HG03565 (cell line): Measurements from ENCODE around the gene CDC42EP1.
A peak's percentile ranks its signal among the peaks of the same experiment; 100 is the strongest.
"Not testable (repeated sequence)": the region's sequence is repeated elsewhere in the genome, so short reads cannot be mapped to it uniquely, and the experiment has no call there.

ENCODE experiments used
- ATAC-seq: cut with Tn5 transposase; IDR thresholded peaks from one replicate; pipeline ENCODE4 v1.9.1; 2021; ENCODE audit warnings: mild to moderate bottlenecking, moderate library complexity; ENCODE audit not compliant: unreplicated experiment

Gene CDC42EP1

DNA sequence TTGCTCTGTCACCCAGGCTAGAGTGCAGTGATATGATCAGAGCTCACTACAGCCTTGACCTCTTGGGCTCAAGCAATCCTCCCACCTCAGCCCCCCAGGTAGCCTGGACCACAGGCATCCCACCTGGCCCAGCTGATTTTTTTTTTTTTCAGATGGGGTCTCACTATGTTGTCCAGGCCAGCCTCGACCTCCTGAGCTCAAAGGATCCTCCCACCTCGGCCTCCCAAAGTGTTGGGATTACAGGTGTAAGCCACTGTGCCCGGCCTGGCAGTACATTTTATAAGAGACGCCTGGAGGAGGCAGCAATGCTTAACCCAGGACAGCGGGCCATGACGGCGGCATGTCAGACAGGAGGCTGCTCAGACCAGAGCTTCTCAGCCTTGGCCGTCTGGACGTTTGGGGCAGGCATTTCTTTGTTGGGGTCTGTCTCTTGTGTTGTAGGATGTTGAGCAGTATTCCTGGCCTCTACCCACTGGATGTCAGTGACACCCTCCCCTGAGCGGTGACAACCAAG, 15.3 kb downstream of the CDC42EP1 start:
- no peak for ATAC-seq

DNA sequence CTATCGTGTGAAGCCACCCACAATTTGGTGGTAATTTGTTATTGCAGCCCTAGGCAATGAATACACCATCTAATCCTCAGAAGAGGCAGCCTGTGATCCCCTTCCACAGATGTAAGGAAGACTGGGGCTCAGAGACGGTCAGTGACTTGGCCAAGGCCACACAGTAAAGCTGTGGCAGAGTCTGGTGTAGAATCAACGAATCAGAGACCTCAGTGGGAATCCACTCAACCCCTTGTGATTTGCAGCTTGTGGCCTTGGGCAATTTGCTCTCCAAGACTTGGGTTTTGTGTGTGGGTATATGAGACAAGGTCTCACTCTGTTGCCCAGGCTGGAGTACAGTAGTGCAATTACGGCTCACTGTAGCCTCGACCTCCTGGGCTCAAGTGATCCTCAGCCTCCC, 17.7 kb downstream of the CDC42EP1 start:
- no peak for ATAC-seq

DNA sequence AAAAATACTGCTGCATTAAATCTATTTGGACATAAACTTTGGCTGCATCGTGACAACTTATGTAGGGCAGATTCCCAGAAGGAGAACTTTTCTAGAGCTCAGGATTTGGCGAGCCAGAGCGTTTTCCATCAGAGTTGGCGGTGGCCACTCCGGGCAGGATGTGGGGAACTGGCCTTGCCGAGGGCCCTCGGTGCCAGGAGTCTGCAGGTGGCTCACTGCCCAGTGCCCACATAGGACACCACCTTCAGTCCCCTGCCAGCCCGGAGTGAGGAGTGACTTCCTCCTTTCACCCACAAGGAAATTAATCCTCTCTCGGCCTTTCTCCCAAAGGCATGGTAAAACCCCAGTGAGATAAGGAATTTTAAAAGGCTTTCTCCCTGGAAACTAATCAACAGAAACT, 21.2 kb downstream of the CDC42EP1 start:
- no peak for ATAC-seq

DNA sequence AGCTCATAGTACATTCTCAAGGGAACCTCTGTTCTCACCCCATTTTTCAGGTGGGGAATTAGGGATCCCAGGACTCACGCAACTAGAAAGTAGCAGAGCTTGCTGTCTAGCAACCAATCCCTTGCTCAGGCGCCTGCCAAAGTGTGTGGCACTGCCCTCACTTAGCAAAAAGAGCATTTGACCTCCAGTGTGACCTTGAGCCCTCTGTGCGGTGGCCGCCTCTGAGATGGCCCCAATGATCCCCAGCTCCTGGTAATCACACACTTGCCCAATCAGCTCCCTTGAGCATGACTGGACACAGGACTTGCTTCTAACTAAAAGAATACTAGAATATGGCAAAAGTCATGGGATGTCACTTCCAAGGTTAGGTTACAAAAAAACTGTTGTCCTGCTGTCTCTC, 22.2 kb downstream of the CDC42EP1 start:
- ATAC-seq, result no peak

DNA sequence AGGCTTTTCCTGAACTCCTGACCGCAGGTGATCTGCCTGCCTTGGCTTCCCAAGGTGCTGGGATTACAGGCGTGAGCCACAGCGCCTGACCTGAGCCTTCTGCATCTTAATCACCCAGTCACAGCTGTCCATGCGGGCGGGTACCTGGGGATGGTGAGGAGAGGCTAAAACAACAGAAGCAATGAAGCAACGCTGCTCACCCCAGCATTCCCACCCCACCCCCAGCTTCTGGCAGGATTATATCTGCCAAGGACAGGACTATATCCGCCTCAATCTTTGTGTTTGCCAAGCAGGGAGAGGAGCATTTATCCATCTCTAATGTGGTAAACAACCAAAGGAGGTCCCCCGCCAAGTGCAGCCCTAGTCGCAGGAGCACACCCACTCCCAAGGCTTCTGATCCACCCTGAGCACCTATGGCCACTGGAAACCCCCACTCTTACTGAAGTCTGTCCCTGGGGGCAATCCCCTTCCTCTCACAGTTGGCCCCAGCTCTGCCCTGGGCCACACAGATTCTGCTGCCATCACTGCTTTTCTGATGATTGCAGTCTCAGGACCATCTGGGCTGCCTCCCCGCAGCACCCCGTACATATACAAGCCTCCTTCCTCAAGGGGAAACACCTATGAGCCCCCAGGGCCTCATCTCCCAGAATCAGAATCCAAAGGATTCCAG, 28.4 kb downstream of the CDC42EP1 start:
- ATAC-seq, result no peak

DNA sequence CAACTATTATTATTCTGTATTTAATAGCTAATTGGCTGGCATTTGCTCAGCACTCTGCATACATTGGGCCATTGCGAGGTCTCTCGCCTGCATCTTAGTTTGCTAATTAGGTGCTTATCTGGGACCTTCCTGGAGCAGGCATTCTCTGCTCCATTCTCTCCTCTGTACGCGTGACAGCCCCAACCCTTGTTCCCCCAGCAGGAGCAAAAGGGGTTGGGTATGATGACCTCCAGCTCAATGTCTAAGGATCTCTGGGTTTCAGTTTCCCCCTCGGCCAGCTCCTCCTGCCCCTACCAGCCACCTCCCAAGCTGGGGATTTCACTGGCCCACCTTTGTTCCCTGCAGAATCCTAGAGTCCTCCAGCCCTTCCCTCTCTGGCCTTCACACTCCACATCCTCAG, 29.4 kb downstream of the CDC42EP1 start:
- ATAC-seq, result no peak

DNA sequence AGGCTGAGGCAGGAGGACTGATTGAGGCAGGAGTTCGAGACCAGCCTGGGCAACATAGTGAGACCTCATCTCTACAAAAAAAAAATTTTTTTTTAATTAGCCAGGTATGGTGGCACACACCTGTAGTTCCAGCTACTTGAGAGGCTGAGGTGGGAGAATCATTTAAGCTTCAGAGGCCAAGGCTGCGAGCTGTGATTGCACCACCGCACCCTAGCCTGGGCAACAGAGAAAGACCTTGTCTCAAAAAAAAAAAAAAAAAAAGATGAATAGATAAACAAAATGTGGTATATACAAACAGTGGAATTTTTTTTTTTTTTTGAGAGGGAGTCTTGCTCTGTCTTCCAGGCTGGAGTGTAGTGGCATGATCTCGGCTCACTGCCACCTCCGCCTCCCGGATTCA, 30.8 kb downstream of the CDC42EP1 start:
- not testable (repeated sequence) for ATAC-seq

DNA sequence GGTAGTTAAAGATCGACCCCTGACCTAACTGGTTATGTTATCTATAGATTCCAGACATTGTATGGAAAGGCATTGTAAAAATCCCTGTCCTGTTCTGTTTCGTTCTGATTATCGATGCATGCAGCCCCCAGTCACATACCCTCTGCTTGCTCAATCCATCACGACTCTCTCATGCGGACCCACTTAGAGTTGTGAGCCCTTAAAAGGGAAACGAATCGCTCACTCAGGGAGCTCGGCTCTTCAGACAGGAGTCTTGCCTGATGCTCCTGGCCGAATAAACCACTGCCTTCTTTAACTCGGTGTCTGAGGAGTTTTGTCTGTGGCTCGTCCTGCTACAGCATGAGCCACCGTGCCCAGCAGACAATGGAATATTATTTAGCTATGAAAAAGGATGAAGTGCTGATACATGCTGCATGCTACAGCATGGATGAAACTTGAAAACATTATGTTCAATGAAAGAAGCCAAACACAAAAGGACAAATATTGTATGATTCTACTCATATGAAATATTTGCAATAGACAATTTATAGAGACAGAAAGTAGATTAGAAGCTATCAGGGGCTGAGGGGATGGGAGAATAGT, 31.6 kb downstream of the CDC42EP1 start:
- ATAC-seq, result no peak

DNA sequence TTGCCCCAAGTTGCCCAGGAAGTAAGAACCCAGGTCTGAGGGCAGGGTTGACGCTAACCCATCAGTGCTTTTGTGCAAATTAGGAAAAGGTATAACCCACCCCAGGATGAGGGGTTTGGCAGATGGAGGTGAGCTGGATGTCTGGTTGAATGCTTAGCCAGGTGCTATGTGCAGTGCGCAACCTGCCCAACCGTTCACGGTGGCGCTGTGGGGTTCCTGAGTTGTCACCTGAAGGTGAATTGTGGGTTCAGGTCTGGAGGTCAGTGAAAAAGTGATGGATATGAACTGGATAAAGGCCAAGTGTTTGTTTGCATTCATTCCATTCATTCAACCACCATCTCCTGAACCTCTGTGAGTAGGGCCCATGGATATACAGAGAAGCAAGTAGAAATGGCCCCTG, 34.0 kb downstream of the CDC42EP1 start:
- ATAC-seq, result no peak

DNA sequence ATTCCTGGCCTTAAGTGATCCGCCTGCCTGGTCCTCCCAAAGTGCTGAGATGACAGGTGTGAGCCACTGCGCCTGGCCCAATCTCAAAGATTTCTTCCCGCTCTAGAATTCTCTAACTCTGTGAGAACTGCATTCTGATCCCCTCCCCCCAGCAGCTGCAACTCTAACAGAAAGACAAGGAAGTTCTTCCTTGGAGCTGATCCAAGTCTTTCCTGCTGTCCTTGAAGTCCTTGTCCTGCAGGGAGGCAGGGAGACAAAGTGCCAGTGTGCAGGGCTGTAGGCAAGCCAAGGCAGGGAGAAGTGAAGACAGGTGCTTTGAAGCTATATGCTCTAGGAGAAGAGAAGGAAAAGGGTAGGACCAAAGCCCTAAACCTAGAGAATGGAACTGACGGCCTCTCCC, 38.9 kb downstream of the CDC42EP1 start:
- no peak for ATAC-seq

DNA sequence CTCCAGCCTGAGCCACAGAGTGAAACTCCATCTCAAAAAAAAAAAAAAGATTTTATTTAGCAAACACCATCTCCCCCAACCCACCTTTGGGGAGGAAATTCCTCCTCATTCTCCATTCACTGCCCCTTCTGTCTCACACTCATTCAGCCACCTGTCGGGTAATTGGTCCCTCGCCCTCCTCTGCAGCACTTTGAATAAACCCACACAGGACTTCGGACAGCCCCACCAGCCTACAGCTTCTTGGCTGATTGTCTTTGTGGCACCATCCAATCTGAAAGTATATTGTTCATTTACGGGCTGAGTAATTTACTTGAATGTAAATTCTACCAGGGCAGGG, 40.9 kb downstream of the CDC42EP1 start:
- ATAC-seq, result no peak

DNA sequence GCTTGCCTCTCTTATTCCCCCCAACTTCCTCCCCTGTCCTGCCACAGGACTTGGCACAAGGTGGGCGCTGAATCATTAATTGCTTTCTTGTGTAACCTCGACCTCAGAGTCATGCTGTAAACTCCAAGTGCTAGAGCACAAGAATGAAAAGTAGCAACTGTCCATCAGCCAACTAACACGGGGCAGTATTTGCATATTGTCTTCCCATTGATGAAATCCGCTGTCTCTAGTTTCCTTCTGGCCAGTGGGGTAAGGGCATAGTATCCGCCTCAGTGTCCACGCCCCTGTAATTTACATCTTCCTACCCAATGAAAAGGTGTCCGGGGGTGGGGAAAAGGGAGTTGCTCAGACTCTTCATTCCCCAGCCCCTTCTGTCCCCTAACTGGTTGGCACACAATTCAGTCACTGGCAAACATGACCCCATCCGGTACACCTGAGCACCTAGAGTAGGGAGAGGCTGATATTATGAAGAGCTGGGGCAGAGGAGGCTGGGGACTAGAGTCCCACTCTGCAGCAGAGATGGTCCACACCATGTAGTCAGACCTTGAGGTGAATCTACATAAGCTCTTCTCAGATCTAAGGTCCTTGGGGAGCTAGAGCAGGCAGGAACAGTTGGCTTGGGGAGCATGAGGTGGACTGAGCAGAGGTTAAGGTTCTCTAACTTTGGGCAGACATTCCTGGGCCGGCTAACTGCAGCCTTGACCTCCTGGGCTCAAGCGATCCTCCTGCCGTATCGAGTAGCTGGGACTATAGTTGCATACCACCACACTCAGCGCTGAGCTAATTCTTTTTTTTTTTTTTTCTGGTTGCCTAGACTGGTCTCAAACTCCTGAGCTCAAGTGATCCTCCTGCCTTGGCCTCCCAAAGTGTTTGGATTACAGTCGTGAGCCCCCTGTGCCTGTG, 41.5 kb downstream of the CDC42EP1 start:
- ATAC-seq, result no peak

DNA sequence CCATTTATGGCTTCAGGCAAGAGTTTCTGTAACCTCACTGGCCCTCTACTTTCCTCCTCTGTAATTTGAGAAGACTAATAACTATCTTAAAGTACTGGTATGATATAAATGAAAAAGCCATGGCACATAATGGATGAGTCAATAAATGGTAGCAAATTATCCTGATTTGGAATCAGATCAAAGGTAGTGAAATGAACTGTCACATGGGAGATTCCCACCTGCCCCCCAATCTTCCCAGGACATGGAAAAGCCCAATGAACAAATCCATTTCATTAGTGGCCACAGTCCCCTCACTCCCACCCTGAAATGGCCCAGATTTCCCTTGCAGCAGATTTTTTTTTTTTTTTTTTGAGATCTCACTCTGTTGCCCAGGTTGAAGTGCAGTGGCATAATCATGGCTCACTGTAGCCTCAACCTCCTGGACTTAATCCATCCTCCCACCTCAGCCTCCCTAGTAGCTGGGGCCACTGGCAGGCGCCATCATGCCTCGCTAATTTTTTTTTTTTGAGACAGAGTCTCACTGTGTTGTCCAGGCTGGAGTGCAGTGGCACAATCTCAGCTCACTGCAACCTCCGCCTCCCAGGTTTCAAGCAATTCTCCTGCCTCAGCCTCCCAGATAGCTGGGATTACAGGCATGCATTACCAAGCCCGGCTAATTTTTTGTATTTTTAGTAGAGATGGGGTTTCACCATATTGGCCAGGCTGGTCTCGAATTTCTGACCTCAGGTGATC, 42.4 kb downstream of the CDC42EP1 start:
- ATAC-seq, result not testable (repeated sequence)

DNA sequence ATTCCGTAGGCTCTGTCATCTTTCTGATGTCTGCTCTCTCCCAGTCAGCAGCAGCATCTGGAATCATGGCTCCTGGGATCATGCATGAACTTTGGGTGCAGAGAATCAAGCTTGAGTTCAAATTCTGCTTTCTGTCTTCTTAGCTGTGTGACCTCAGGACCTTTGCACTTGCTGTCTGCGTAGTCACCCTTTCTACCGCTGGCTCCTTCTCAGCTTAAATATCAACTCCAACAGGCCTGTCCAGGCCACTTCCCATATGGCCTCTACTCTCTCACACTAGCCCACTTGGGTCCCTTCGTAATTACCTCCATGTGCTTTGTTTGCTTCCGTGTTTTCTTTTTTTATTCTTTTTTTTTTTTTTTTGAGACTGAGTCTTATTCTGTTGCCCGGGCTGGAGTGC, 43.8 kb downstream of the CDC42EP1 start:
- ATAC-seq, result no peak

DNA sequence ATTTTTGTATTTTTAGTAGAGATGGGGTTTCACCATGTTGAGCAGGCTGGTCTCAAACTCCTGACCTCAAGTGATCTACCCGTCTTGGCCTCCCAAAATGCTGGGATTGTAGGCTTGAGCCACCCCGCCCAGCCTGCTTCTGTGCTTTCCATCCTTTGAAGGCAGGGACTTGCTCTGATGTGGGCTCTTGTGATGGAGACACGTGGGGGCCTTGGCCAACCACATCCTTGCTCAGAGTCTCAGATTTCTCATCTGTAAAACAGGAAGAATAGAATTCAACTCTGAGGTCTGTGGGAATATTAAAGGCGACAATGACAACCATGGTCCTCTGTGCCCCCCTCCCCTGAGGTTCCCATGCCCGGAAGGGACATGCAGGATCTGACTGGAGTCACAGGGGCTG, 44.6 kb downstream of the CDC42EP1 start:
- no peak for ATAC-seq

DNA sequence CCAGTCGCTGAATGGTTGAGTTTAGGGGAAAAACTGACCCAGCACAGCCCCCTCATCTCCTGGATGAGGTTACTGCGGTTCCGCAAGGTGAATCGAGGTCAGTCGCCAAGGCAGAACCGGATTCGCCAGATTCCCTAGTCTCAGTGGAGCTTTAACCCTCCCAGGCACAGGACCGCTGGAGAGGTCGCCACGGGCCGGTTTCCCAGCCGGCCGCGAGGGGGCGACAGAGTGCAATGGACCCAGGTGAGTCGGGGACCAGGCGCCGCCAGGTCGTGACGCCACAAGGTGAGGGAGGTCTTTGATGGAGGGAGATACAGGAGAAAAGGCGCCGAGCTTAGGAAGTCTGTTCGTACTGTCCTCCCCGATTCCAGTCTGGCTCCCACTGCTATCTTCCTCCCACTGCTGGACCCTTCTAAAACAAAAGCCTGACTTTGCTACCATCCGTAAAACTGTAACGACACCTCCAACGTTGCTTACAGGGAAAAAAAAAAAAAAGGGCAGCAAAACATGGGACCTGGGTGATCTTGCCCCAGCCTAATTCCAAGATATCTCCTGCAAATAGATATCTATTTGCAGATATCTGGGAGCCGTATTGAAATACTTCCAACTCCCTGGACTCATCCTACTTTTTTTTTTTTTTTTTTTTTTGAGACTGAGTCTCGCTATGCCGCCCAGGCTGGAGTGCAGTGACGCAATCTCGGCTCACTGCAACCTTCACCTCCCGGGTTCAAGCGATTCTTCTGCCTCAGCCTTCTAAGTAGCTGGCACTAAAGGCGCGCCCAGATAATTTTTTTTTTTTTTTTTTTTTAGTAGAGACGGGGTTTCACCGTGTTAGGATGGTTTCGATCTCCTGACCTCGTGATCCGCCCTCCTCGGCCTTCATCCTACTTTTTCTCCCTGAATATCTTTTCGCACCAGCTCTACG, 47.0 kb downstream of the CDC42EP1 start:
- ATAC-seq, result peak; percentile 26

DNA sequence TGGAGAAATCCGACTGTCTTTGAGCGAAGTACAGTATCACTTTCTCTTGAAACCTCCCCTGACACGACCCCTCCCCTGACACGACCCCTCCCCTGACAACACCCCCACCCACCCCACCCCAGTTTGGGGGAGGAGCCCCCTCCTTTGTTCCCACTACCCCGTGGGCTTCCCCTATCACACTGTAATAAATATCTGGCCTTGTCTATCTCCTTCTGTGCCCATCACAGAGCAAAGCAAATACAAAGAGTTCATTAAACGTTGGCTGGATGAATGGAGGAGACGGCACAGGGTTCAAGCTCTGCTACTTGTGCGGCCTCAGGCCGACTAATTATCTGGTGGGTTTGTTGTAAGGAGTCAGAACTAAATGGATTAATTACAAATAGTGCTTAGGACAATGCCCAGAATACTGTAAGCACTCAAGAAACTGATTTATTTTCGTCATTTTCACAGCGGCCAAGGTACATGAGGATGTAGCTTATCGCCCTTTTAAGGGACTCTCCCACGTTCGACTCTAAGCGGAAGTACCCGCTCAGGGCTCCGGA, 47.7 kb downstream of the CDC42EP1 start:
- ATAC-seq, result peak; percentile 1

DNA sequence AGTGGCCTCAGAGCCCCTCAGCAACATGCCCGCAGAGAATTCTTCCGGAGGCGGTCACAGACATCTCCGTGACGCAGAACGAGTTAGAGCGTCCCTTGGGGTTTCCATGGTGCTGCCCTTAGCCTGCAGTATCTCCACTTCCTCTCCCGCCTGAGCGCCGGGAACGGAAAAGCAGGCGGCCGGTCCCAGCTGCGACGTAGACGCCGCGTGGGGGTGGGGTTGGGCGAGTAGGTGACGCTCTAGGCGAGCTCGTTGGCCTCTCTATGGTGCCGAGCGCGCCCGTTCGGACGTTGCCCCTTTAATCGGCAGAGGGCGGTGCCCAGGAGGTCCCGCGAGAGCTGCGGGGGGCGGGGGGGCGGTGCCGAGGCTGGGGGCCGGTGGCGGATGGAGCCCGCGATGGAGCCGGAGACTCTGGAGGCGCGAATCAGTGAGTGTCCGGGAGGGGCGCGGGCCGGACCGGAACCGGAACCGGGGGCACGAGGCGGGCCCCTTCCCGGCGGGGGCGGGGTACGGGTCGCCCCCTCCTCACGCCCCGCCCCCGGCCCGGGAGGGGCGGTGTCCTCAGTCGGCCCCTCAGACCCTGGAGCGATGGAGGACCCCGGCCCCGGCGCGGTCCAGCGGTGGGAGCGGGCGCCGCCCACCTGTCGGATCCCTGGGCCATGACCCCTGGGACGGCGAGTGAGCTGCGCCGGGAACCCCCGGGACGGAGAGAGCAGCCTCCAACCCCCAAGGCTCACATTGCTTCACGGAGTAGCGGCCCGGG, 48.4 kb downstream of the CDC42EP1 start, which contains the start of gene GGA1:
GGA1 (plus strand) TSS at position 358 of the 763 bp plus-strand sequence; CDS start at position 385, 27 bp downstream.
- ATAC-seq, result peak; percentile 61
